WI38 (cell line): ENCODE results near the gene HAGHL.

Experiments
- H3K4me3 ChIP-seq: 2 replicates; pipeline ENCODE4 v1.5.1; 2011; ENCODE audit warnings: low read depth, mild to moderate bottlenecking, control low read depth, low read length
- CTCF ChIP-seq: IDR thresholded peaks from 2 replicates; pipeline ENCODE4 v1.5.1; 2012; ENCODE audit warnings: low read depth, mild to moderate bottlenecking, control low read depth, low read length

The HAGHL gene

DNA sequence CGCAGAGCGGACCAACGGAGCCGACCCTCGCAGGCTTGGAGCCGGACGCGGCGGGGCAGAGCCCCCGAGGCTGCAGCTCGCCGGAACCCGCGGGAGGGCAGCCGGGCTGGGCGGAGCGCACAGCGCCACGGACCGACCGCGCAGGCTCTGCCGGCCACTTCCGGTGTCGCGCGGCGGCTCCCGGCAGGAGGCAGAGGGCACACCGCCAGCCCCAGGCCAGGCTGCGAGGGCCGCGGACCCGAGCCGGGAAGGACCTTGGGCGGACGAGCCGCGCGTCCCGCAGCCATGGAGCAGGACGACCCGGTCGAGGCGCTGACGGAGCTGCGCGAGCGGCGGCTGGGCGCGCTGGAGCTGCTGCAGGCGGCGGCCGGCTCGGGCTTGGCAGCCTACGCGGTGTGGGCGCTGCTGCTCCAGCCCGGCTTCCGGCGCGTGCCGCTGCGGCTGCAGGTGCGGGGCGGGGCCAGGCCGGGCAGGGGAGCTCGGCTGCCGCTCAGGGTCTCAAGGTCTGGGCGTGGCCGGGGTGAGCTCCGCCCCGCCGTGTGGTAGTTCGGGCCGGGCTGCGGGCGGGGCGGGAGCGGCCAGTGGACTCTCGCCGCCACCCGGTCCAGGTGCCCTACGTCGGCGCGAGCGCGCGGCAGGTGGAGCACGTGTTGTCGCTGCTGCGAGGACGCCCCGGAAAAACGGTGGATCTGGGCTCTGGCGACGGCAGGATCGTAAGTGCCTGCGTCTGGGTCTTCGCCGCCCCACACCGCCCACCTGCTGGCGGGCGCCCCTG, 5.7 kb upstream of the HAGHL start, which contains the start of gene ANTKMT:
Gene ANTKMT, plus strand, starts transcription at position 157 of the 775 bp plus-strand sequence. Its CDS starts 129 bp downstream, at position 286.
- TF ChIP-seq CTCF = no peak
- H3K4me3 ChIP-seq = peak within 1 kb of the TSS; percentile 77

GRCh38 chr16:721765-722540, 5.0 kb upstream of the HAGHL start:
- no peak for TF ChIP-seq CTCF
- H3K4me3 ChIP-seq = peak overlapping the region; percentile 77

DNA sequence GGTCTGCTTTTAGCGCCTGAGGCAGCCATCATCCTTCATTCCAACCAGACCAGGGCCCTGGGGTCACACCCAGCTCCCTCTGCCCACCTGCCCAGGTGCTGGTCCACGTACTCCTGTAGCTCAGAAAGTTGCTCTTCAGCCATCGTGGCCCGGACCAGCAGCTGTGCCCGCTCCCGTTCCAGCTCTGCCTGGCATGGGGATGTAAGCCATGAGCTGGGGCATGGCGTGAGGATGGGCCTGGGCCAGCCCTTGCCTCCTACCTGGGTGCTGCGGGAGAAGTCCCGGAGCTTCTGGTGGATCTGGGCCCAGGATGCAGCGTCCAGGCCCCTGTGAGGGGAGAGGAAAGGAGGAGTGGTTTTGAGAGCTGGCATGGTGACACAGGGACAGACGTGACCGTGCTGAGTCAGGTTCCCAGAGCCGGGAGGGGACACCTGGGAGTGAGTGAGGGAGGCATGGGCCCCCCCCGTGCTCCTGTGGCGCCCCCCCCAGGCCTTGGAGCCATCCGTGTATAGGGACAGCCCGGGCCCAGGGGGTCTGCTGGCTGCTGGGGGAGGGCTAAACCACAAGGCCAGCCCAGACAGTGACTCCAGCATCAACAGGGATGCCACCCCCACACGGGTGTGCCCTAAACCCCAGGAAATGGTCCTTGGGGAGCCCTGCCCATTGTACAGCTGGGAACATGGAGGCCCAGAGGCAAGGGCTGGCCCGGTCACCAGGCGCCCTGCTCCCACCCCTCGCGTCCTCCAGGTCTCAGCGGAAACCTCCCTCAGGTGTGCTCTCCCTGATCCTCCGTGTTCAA, 3.9 kb upstream of the HAGHL start:
- H3K4me3 ChIP-seq = no peak overlapping the region
- no peak for TF ChIP-seq CTCF

GRCh38 chr16:723695-724094, 3.2 kb upstream of the HAGHL start:
- no peak for TF ChIP-seq CTCF
- H3K4me3 ChIP-seq = no peak overlapping the region

GRCh38 chr16:724188-725040, 2.5 kb upstream of the HAGHL start:
- TF ChIP-seq CTCF = no peak
- no peak overlapping the region for H3K4me3 ChIP-seq

- no peak overlapping the region for H3K4me3 ChIP-seq
- TF ChIP-seq CTCF = no peak
Observed at GRCh38 chr16:725041-725376, 1.9 kb upstream of the HAGHL start.
